Sigmoid colon (tissue), 4 donors: ENCODE data around the gene CGB1.

Experiments used
- CTCF ChIP-seq, 4 experiments: fragments of 450-650 bp in 3 of 4; fragments of 200-600 bp in 1 of 4; IDR thresholded peaks; one replicate each; pipeline ENCODE4 v1.5.1; 2016 to 2019; ENCODE audit warnings: antibody characterized with exemption in 4 of 4, mild to moderate bottlenecking in 3 of 4, moderate library complexity in 2 of 4
- POLR2AphosphoS5 ChIP-seq, 4 donors: sonication (generic); formaldehyde crosslinking; IDR thresholded peaks; one replicate each; pipeline ENCODE4 v1.6.1; 2017; ENCODE audit warnings: antibody characterized with exemption in 4 of 4

GRCh38 chr19:48992581-48993174, 44.0 kb downstream of the CGB1 start:
- TF ChIP-seq POLR2AphosphoS5 (IDR thresholded peaks at IDR 0.05) (no peak), CTCF (IDR thresholded peaks at IDR 0.05) (no peak)
